Measurements from ENCODE around the gene SUPT6H.
"Not testable (repeated sequence)": the region's sequence is repeated elsewhere in the genome, so short reads cannot be mapped to it uniquely, and the experiment has no call there.

SUPT6H gene

DNA sequence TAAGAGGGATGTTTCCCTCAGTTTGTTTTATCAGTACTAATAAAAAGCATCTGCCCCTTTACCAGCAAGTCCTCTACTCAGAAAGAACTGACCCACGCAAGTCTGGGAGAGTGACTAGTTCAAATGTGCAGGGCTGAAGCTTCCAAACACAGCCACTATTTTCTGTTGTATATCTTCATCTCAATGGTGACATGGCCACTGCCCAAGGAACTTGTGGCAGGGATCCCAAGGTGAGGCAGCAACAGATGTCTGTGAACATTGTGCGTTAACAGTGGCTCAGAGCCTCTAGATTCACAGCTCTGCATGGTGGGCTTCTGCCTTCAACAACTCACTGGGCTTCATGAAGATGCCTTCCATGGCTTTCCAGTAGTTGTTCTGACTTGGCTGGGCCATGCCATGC is 13.3 kb upstream of the SUPT6H start:
- DNase-seq (ENCODE audit: low read depth) = no peak

DNA sequence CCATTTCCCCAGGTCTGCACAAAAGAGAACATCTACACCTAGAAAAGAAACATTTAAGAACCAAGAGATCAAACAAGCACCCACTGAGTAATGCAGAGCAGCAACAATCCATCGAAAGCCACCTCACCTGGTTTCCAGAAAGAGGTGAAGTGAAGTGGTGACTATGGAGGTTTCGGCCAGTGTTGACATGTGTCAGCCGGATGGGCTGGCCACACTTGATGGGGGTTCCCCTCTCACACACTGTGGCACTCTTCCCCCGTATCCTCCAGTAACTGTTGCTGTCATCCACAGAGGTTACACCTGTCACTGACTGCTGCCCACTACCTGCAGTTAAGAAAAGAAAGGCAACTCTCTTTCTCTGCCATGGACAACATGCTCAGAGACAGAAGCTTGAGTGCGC is 6.8 kb upstream of the SUPT6H start:
- DNase-seq (ENCODE audit: low read depth) = no peak

DNA sequence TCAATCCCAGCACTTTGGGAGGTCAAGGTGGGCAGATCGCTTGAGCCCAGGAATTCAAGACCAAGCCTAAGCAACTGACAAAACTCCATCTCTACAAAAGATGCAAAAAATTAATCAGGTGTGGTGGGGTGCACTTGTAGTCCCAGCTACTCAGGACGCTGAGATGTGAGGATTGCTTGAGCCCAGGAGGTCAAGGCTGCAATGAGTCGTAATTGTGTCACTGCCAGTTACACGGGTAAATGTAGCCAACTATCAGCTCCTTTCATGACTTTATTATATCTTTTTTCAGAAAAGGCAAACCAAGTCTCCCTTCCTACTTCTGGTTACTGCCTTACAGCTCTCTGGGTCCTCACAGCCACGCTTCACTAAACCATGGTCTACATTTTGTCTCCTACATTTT is 4.2 kb upstream of the SUPT6H start:
- DNase-seq (ENCODE audit: low read depth) = no peak

DNA sequence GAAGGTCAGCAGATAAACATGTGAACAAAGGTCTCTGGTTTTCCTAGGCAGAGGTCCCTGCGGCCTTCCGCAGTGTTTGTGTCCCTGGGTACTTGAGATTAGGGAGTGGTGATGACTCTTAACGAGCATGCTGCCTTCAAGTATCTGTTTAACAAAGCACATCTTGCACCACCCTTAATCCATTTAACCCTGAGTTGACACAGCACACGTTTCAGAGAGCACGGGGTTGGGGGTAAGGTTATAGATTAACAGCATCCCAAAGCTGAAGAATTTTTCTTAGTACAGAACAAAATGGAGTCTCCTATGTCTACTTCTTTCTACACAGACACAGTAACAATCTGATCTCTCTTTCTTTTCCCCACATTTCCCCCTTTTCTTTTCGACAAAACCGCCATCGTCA is 3.7 kb upstream of the SUPT6H start:
- DNase-seq (ENCODE audit: low read depth) = not testable (repeated sequence)

DNA sequence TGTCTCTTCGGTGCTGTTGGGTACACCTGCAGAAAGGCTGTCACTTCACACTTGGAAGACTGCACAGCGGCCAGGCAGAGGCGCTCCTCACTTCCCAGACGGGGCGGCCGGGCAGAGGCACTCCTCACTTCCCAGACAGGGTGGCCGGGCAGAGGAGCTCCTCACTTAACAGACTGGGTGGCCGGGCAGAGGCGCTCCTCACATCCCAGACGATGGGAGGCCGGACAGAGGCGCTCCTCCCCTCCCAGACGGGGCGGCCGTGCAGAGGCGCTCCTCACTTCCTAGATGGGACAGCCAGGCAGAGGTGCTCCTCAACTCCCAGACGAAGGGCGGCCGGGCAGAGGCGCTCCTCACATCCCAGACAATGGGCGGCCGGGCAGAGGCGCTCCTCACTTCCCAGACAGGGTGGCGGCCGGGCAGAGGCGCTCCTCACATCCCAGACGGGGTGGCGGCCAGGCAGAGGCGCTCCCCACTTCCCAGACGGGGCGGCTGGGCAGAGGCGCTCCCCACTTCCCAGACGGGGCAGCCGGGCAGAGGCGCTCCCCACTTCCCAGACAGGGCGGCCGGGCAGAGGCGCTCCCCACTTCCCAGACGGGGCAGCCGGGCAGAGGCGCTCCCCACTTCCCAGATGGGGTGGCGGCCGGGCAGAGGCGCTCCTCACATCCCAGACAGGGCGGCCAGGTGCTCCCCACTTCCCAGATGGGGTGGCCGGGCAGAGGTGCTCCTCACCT is 3.1 kb upstream of the SUPT6H start:
- not testable (repeated sequence) for DNase-seq (ENCODE audit: low read depth)

DNA sequence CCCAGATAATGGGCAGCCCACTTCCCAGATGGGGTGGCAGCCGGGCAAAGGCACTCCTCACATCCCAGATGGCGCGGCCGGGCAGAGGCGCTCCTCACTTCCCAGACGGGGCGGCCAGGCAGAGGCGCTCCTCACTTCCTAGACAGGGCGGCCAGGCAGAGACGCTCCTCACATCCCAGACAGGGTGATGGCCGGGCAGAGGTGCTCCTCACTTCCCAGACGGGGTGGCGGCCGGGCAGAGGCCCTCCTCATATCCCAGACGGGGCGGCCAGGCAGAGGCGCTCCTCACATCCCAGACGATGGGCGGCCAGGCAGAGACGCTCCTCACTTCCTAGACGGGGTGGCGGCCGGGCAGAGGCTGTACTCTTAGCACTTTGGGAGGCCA is 2.5 kb upstream of the SUPT6H start:
- not testable (repeated sequence) for DNase-seq (ENCODE audit: low read depth)

DNA sequence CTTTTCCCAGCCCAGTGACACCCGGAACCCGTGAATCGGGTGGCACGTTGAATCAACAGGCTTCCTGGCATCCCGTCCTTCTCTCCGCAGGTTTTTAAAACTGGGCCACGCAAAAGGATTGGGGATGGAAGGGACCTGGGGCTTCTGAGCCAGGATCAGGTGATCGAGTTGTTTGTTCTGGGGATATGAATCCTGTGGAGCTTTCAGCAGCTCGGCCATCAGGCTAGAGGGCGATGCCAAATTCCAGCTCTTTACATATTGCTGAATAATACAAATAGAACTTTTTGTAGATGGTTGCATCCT is 473 bp downstream of the SUPT6H start:
- DNase-seq (ENCODE audit: low read depth) = no peak

DNA sequence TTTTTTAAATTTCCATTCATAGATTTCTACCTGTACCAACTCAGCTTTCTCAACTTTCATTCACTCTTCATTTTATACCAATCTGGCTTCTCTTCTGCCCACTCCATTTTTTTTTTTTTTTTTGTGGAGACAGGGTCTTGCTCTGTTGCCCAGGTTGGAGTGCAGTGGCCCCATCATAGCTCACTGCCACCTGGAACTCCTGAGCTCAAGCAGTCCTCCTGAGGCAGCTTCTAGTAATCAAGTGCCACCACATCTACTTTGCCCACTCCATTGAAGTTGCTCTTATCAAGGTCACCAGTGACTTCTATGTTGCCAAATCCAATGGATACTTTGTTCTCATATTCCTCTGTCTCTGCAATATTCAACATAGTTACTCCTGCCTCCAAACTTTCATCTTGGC is 1.7 kb downstream of the SUPT6H start:
- DNase-seq (ENCODE audit: low read depth) = no peak

DNA sequence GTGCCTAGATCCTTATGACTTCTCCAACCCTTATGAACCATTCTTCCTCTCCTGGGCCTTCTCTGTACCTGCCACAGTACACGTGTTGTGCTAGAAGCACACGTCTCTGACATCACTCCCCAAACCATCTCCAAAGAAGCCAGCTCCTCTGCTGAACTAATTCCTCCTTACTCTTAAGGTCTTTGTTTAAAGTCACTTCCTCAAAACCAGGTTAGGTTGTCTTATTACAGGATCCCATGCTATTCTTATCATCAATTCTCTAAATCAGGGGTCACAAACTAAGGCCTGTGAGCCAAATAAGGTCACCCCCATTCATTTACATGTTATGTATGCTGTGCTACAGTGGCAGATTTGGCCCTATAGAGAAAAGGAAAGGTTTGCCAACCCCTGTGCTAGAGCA is 4.0 kb downstream of the SUPT6H start:
- no peak for DNase-seq (ENCODE audit: low read depth)

DNA sequence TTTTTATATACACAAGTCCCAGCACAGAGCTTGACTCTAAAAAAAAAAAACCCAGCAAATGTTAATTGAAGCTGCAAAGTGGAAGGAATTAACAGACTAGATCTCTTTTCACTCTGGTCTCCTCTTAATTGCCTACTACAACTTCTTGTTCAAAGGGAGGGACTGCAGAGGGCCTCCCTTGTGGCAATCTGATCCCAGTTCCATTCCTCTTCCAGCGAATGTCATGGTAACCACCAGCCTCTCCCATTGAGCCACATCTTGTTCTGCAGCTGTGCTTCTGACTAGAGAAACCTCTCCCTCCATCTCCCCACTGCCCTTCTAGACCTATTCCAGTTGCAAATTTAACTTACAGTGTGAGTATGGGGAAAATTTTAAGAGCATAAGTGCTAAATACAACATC is 5.9 kb downstream of the SUPT6H start:
- no peak for DNase-seq (ENCODE audit: low read depth)

DNA sequence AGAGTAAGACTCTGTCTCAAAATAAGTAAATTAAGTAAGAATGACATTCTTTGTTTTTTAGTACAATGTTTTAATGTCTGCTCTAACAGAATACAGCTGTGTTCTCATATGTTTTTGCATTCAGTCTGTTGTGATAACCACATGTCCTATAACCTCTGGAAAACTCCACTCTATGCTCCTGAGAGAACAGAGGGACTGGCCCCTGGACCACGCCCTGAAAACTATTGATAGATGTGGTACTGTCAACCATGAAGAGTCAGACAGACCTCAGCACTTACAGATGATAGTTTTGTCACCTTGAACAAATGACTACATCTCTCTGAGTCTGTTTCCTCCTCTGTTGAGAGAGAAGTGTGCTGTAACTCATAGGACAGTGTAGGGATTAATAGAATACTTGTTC is 7.9 kb downstream of the SUPT6H start:
- DNase-seq (ENCODE audit: low read depth) = no peak

DNA sequence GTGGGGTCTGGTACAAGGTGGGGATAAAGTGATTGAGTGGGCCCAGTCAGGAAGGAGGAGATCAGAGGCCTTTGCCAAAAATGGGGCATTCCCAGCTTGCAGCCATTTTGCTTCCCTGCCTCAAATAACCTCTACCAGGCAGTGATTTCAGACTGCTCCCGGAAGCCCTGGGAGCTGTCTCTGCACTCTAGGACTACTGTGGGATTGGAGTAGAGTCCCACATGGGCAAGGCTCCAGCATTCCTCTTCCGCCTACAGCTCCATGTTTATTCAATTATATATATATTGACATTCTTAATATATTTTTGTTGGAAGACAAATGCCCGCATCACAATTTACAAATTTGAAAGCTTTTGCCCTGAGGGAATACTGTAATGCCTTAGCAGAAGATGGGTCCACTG is 13.5 kb downstream of the SUPT6H start:
- DNase-seq (ENCODE audit: low read depth) = no peak

DNA sequence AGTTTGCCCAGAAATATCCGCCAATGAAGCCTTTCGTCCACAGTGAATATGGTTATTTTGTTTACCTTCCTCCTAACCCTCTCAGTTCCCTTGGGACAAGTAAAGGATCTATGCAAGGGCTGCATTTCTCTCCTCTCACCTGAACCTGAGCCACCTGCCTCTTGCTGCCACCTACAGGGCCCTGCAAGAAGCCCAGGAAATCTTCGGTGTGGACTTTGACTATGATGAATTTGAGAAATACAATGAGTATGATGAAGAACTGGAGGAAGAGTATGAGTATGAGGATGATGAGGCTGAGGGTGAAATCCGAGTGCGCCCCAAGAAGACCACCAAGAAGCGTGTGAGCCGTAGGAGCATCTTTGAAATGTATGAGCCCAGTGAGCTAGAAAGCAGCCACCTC is 14.0 kb downstream of the SUPT6H start:
- no peak for DNase-seq (ENCODE audit: low read depth)

DNA sequence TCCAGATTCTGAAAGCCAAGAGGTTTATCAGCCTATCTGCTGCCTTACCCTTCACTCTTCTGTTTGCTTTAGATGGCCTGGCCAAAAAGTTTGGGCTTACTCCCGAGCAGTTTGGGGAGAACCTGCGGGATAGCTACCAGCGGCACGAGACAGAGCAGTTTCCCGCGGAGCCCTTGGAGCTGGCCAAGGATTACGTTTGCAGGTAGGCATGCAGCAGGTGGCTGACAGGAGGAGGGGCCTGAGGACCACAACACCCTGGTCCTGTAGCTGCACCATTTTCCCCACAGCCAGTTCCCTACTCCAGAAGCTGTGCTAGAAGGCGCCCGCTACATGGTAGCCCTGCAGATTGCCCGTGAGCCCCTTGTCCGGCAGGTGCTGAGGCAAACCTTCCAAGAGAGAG is 20.6 kb downstream of the SUPT6H start:
- no peak for DNase-seq (ENCODE audit: low read depth)

DNA sequence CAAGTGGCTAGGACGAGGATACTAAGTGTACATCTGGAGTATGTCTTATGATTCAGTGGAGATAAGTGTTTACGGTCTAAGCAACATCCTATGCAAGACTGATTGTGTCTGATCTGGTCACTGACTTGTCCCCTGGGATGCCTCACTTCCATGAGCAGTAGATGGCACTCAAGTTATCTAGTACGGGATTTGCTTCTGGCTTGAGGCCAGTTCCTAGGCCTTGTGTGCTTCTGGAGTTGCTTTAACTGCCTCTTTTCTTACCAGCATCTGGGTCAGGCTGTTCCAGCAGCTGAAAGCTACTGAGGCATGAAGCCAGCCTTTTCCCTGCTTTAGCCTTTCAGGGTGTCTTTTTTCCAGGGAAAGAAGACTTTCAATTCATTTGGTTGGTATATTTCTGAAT is 23.0 kb downstream of the SUPT6H start:
- no peak for DNase-seq (ENCODE audit: low read depth)

DNA sequence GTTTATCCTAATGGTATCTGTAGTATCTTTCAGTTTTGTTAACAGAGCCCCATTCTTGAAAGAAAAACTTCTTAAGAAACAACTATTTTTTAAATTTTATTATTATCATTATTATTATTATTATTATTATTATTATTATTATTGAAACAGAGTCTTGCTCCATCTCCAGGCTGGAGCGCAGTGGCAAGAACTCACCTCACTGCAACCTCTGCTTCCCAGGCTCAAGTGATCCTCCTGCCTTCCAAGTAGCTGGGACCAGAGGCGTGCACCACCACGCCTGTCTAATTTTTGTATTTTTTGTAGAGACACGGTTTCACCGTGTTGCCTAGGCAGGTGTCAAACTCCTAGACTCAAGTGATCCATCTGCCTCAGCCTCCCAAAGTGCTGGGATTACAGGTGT is 23.4 kb downstream of the SUPT6H start:
- DNase-seq (ENCODE audit: low read depth) = no peak

DNA sequence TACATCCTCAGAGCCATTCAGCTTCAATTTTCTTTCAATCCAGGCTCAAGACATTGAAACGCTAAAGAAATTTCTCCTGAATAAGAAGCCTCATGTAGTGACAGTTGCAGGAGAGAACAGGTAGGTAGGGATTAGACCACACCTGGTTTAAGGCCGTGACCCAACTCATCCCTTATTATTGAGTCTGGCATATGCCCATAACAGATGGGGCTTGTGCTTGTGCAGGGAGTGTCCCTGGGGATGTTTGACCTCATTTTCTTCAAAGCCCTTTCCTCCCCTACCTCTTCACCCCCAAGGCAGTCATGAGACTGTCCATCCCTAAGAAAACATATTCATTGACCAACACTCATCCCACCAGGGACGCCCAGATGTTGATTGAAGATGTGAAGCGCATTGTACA is 24.3 kb downstream of the SUPT6H start:
- DNase-seq (ENCODE audit: low read depth) = no peak

DNA sequence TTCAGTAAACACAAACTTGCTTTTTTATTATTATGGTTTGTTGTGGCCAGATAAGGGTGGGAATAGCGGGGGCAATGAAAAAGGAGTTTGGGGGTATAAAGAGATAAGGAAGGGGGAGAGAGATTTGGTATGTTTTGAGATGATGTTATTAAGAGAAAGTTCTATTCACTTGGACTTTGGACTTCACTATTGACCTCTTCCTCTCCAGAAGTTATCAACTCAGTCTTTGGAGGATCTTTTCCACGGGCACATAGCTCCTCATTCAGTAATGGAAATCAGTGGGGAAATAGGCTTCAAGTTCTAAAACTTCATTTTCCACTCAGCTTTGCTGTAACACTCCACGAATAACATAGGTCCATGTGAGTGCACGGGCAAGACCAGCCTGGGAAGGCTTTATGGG is 26.5 kb downstream of the SUPT6H start:
- no peak for DNase-seq (ENCODE audit: low read depth)

DNA sequence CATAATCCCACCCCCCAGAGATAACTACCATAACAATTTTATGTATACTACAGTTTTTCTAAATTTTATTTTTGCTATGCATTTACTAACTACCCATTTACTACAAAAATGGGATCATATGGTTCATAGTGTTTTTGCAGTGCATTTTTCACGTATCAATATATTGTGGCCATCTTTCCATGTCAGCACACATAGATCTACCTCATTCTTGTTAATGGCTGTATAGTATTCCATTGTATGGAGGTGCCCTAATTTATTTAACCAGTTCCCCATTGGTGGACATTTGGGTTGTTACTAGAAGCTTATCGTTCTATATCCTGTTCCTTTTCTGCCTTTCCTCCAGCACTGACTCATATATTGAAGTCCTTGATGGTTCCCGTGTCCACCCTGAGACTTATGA is 27.0 kb downstream of the SUPT6H start:
- DNase-seq (ENCODE audit: low read depth) = no peak

DNA sequence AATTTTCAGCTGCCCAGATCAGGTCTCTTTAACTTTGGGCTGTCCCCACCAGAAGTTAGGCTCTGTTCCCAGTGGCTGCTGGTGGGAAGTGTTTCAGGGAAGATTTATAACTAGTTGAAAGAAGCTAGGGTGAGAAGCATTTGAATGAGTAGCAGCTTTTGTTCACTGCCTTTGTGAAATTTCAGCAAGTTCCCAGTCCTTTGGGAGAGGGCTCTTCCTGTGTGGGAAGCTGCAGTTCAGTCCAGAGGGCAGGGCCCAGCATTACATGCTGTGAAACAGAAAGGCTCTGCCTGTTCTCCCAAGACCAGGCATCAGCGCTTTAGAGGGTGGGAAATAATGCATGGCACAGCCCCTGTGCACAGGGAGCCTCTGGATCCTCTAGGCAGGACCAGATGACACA is 31.9 kb downstream of the SUPT6H start:
- DNase-seq (ENCODE audit: low read depth) = no peak

DNA sequence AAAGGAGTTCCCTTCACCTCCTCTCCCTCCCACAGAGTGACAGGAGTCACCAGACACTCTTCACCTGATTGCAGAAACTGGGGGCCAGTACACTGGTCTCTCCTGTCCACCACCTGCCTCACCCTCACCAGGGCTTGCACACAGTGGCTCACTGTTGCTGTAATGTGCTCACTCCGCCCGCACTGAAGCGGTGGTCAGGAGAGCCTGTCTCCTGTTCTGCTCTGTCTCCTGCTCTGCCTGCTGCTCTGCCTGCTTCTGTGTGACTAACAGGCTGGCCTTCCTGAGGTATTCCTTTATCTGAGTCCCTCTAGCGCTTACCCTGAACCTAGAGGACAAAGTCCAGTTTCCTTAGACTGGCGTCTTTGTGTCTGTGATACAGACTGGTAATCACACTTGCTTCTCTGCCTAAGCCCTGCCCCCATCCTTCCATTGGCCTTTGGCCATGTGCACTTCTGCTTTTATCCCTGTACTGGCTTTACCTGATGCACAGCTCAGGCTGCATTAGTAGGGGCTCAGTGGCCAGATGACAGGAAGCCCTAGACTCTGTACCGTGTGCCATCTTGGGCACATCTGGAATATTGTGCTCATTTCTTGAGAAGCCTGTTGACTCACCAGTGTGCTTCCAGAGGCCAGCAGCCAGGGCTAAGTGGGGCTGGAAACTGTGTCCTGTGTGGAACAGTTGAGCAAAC is 36.4 kb downstream of the SUPT6H start:
- DNase-seq (ENCODE audit: low read depth) = no peak

DNA sequence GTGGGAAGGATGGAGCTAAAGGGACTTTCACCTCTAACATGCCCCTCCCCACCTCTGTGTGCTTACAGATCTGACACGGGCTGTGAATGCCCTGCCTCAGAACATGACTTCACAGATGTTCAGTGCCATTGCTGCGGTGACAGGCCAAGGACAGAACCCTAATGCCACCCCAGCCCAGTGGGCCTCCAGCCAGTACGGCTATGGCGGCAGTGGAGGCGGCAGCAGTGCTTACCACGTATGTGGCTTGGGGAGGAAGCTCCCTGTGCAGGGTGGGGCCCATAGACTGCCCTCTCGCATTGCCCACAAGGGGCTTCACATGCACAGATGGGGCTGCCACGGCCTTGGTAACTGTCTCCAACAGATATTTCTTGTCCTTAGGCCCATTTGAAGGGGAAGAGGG is 38.3 kb downstream of the SUPT6H start:
- no peak for DNase-seq (ENCODE audit: low read depth)

DNA sequence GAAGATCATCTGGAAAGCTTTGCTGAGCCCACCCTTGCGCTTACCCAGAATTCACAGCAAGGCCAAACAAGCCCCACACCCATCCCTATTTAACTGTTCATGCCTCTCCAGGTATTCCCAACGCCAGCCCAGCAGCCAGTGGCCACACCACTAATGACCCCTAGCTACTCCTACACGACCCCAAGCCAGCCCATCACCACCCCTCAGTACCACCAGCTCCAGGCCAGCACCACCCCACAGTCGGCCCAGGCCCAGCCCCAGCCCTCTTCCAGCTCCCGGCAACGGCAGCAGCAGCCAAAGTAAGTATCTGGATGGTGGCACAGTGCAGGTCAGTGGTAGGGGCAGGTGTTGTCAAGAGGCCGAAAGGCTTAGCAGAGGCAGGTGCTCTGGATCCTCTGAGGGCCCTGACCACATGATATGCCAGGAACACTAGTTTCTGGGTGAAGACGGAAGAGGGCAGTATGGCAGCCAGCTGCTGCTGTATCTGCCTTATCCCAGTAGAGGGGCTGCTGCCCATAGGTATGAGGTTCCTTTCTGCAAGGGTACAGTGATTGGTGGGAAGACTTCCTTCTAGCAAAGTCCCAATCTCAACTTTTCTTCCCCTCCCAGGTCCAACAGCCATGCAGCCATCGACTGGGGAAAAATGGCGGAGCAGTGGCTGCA is 39.0 kb downstream of the SUPT6H start:
- no peak for DNase-seq (ENCODE audit: low read depth)

Measured in stimulated activated CD8-positive, alpha-beta memory T cell treated with anti-CD3 and anti-CD28 coated beads, Interleukin-12 subunit alpha, Interleukin-12 subunit beta, amount 100 ng/mL, for 1 hour (primary cell).